DOHH2 (cell line): ENCODE measurements around the gene NANOGP8.

Source experiments
- EZH2phosphoT487 ChIP-seq: fragments of 200-600 bp; sonication (generic); IDR thresholded peaks from 2 replicates; pipeline ENCODE4 v1.6.1; 2017; ENCODE audit warnings: borderline replicate concordance, mild to moderate bottlenecking, antibody characterized with exemption, low read length, moderate library complexity, mixed read lengths
- TF ChIP-seq, protein P1 (sequence below): fragments of 200-600 bp; sonication (generic); IDR thresholded peaks from one replicate; pipeline ENCODE4 v1.5.1; 2014; ENCODE audit warnings: antibody characterized with exemption, mild to moderate bottlenecking, low read depth, low read length; ENCODE audit not compliant: poor library complexity, severe bottlenecking

- TF ChIP-seq, protein P1, sequence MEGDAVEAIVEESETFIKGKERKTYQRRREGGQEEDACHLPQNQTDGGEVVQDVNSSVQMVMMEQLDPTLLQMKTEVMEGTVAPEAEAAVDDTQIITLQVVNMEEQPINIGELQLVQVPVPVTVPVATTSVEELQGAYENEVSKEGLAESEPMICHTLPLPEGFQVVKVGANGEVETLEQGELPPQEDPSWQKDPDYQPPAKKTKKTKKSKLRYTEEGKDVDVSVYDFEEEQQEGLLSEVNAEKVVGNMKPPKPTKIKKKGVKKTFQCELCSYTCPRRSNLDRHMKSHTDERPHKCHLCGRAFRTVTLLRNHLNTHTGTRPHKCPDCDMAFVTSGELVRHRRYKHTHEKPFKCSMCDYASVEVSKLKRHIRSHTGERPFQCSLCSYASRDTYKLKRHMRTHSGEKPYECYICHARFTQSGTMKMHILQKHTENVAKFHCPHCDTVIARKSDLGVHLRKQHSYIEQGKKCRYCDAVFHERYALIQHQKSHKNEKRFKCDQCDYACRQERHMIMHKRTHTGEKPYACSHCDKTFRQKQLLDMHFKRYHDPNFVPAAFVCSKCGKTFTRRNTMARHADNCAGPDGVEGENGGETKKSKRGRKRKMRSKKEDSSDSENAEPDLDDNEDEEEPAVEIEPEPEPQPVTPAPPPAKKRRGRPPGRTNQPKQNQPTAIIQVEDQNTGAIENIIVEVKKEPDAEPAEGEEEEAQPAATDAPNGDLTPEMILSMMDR = no peak
- no peak for TF ChIP-seq EZH2phosphoT487
Observed at GRCh38 chr15:35112346-35112745, 27.3 kb upstream of the NANOGP8 start.
